ENCODE results near the gene LMO7. TPM values are rescaled to one million over a fixed set of nuclear protein-coding genes. Genes with fewer than 3 reads are reported as not detected.
A peak's percentile ranks its signal among the peaks of the same experiment; 100 is the strongest.

Gene LMO7
- total RNA-seq, 1 experiment from 2014 or later: 20.4 TPM

DNA sequence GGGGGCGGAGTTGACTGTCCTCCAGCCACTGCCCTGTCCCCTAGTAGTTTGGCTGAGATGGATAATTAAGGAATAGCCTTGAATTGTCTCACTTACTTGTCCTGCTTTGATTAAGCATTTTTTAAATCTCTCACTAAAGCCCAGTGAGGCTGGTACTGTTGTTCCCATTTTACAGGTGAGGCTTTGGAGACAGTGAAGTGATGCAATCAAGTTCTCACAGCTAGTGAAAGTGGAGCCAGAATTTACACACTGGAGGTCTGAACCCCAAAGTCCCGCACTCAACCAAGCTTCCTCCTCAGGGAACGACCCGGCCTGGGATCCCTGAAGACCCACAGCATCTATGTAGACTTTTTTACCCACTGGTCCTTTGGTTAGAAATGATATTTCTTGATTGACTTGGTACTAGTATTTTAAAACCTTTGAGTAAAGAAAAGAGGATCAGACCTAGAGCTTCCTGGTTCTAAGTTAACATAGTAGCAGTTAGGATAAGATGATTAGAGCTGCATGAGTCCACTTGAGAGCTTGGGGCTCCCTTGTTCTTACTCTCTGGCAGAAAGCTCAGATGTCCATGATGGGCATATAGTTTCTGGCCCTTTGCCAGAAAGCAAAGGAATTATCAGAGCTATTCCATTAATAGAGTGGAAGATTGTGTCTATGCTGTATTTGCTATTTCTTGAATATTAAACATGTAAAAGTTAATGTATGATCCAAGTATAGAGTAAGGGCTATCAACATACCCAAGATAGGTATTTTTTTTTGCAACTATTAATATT, 154.3 kb downstream of the LMO7 start:
- no peak overlapping the region for H3K56ac ChIP-seq (ENCODE audit: insufficient read length, low read depth, low read length)
- H3K27me3 Mint-ChIP-seq (ENCODE audit: low read depth): no peaks in the 10 kb centered on the region
- no peaks in the 10 kb centered on the region; a peak in 1 of 5 replicates for H3K9me3 Mint-ChIP-seq
- no peaks in the 10 kb centered on the region for H3K79me1 ChIP-seq (ENCODE audit: insufficient read depth, low read depth, low read length, poor library complexity, severe bottlenecking)
- TF ChIP-seq, protein P1, sequence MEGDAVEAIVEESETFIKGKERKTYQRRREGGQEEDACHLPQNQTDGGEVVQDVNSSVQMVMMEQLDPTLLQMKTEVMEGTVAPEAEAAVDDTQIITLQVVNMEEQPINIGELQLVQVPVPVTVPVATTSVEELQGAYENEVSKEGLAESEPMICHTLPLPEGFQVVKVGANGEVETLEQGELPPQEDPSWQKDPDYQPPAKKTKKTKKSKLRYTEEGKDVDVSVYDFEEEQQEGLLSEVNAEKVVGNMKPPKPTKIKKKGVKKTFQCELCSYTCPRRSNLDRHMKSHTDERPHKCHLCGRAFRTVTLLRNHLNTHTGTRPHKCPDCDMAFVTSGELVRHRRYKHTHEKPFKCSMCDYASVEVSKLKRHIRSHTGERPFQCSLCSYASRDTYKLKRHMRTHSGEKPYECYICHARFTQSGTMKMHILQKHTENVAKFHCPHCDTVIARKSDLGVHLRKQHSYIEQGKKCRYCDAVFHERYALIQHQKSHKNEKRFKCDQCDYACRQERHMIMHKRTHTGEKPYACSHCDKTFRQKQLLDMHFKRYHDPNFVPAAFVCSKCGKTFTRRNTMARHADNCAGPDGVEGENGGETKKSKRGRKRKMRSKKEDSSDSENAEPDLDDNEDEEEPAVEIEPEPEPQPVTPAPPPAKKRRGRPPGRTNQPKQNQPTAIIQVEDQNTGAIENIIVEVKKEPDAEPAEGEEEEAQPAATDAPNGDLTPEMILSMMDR (conservative IDR thresholded peaks at IDR 0.05): no peak
- H3K23me2 ChIP-seq (ENCODE audit: insufficient read length, low read depth, low read length, poor library complexity, severe bottlenecking): no peaks in the 10 kb centered on the region
- no peak overlapping the region for H2AFZ ChIP-seq (ENCODE audit: low read length)
- H2BK12ac ChIP-seq (ENCODE audit: insufficient read length, low read depth, low read length): no peak overlapping the region
- no peak overlapping the region for H3K9ac ChIP-seq (ENCODE audit: extremely low read depth, insufficient read length, low read length)
- no peaks in the 10 kb centered on the region for H3K79me2 ChIP-seq (ENCODE audit: insufficient read depth, low read length)
- no peak overlapping the region for H3K18ac ChIP-seq (ENCODE audit: insufficient read length, low read depth, low read length)
- H2BK15ac ChIP-seq (ENCODE audit: low read depth, low read length): no peak overlapping the region
- no peak overlapping the region for H3K4me3 Mint-ChIP-seq
- H3T11ph ChIP-seq (ENCODE audit: low read length): no peak overlapping the region
- H3K14ac ChIP-seq (ENCODE audit: insufficient read depth, low read length): no peak overlapping the region
- no peaks in the 10 kb centered on the region for H4K20me1 ChIP-seq (ENCODE audit: control insufficient read depth, insufficient read depth, insufficient read length)
- H3K27ac Mint-ChIP-seq: peak overlapping the region in 1 of 3 experiments; percentile 92; a peak in 1 of 7 replicates
- no peak overlapping the region for H3K4ac ChIP-seq (ENCODE audit: low read depth, low read length)
- DNase-seq: no peak
- H2BK120ac ChIP-seq (ENCODE audit: low read depth, low read length, poor library complexity, severe bottlenecking): no peak overlapping the region
- no peaks in the 10 kb centered on the region for H3K36me3 Mint-ChIP-seq (ENCODE audit: insufficient read depth in 1 of 3, low read depth in 3 of 3)
- no peak overlapping the region for H4K91ac ChIP-seq (ENCODE audit: insufficient read length, low read depth, low read length)
- H3K9me3 ChIP-seq (ENCODE audit: control insufficient read depth, low read depth, low read length): no peaks in the 10 kb centered on the region
- no peak overlapping the region for H3K4me2 ChIP-seq (ENCODE audit: insufficient read depth, insufficient read length, low read length)
- no peak overlapping the region for H4K8ac ChIP-seq (replicated peaks; ENCODE audit: insufficient read length, low read depth, low read length)
- H2BK5ac ChIP-seq (ENCODE audit: insufficient read length, low read length): no peak overlapping the region
- H3K27ac ChIP-seq (ENCODE audit: insufficient read length, low read depth, low read length): no peak overlapping the region
- H3K27me3 ChIP-seq (ENCODE audit: insufficient read depth, low read length): no peaks in the 10 kb centered on the region; the same call in 1 of the 2 replicates
- peaks cover 10 to 16% of the 10 kb centered on the region in 2 experiments for H3K4me1 Mint-ChIP-seq
- no CpG with 5 or more reads among the region's 4 CpGs for WGBS (ENCODE audit: extremely low coverage, insufficient read length, low lambda C conversion rate)
- no peak overlapping the region for H3K23ac ChIP-seq (ENCODE audit: insufficient read length, low read depth, low read length)
- H2AK5ac ChIP-seq (ENCODE audit: insufficient read length, low read length): no peak overlapping the region
- H4K5ac ChIP-seq (ENCODE audit: insufficient read length, low read depth, low read length): no peak overlapping the region
- no peak overlapping the region for H2BK20ac ChIP-seq (ENCODE audit: low read depth, low read length, poor library complexity, severe bottlenecking)
- H3K4me1 ChIP-seq (ENCODE audit: insufficient read depth, low read length): no peaks in the 10 kb centered on the region
